Measurements from ENCODE around the gene FAM161A. TPM values are rescaled to one million over a fixed set of nuclear protein-coding genes. Genes with fewer than 3 reads are reported as not detected.

FAM161A gene
- total and polyA plus RNA-seq, 2 experiments from 2014 or later, result 16.2 to 27.4 TPM

- ATAC-seq, result no peak
- H3K27ac Mint-ChIP-seq, result no peak overlapping the region
These were observed 45.0 kb upstream of the FAM161A start for GRCh38 chr2:61898810-61899209.

More at GRCh38 chr2:61898810-61899209, 45.0 kb upstream of the FAM161A start:
- Histone ChIP-seq H3K79me2 (replicated peaks; ENCODE audit: insufficient read depth) (no peaks in the 10 kb centered on the region), H3K9me2 (ENCODE audit: insufficient read depth) (no peaks in the 10 kb centered on the region), H3K4me2 (no peak overlapping the region), H3K36me3 (ENCODE audit: insufficient read depth) (no peaks in the 10 kb centered on the region), H3K4me1 (ENCODE audit: insufficient read depth) (no peaks in the 10 kb centered on the region), H4K20me1 (replicated peaks; ENCODE audit: insufficient read depth) (no peaks in the 10 kb centered on the region), H2AFZ (no peak overlapping the region), H3K4me3 (no peak overlapping the region), H3K27ac (ENCODE audit: low read depth) (no peak overlapping the region), H3F3A (replicated peaks; ENCODE audit: low read depth) (no peaks in the 10 kb centered on the region), H3K27me3 (ENCODE audit: insufficient read depth) (no peaks in the 10 kb centered on the region)
- no peaks in the 10 kb centered on the region for H3K36me3 Mint-ChIP-seq (ENCODE audit: low read depth)
- peak; percentile 21 for DNase-seq (ENCODE audit: low spot score)
- H3K9me3 Mint-ChIP-seq, result no peaks in the 10 kb centered on the region
- no peaks in the 10 kb centered on the region for H3K27me3 Mint-ChIP-seq (ENCODE audit: insufficient read depth, low read depth, poor library complexity)
- H3K4me1 Mint-ChIP-seq, result no peaks in the 10 kb centered on the region
- no peak for TF ChIP-seq ZNF462 (CRISPR knock-in tag; IDR thresholded peaks at IDR 0.05)
- TF ChIP-seq EZH2phosphoT487 (IDR thresholded peaks at IDR 0.05; ENCODE audit: unreplicated experiment), result no peak
- TF ChIP-seq NANOG (IDR thresholded peaks at IDR 0.05; ENCODE audit: borderline replicate concordance), result no peak
- TF ChIP-seq CTCF (conservative IDR thresholded peaks at IDR 0.05; ENCODE audit: low read depth in 2 of 2), result peak; percentile 43 to 60
- H3K4me3 Mint-ChIP-seq, result no peak overlapping the region
